Stimulated activated CD4-positive, alpha-beta T cell treated with anti-CD3 and anti-CD28 coated beads, Interleukin-12 subunit alpha, Interleukin-12 subunit beta, amount 100 ng/mL, for 48 hours (primary cell): ENCODE data around the gene LENG9.
"Not testable (repeated sequence)": the region's sequence is repeated elsewhere in the genome, so short reads cannot be mapped to it uniquely, and the experiment has no call there.

Experiments
- DNase-seq, 3 donors: peaks; one replicate each; pipeline ENCODE4 v3.0.0-alpha.2; 2020; ENCODE audit warnings: low read depth in 2 of 3, low spot score in 1 of 3

LENG9 gene

DNA sequence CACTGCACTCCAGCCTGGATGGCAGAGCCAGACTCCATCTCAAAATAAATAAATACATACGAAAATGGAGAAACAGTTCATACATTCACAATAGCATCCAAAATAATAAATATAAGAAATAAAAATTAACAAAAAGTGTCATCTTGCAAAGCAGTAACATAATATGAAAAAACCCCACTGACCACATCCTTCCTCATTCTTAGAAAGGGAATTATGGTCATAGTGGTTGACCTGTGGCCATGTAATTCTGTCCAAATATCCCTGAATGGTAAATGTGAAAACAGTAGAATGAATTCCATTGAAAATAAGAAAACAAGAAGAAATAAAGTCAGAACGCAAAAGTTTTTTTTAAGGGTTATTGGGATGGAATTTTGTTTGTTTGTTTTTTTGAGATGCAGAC lies 16.5 kb upstream of the LENG9 start:
- no peak for DNase-seq

DNA sequence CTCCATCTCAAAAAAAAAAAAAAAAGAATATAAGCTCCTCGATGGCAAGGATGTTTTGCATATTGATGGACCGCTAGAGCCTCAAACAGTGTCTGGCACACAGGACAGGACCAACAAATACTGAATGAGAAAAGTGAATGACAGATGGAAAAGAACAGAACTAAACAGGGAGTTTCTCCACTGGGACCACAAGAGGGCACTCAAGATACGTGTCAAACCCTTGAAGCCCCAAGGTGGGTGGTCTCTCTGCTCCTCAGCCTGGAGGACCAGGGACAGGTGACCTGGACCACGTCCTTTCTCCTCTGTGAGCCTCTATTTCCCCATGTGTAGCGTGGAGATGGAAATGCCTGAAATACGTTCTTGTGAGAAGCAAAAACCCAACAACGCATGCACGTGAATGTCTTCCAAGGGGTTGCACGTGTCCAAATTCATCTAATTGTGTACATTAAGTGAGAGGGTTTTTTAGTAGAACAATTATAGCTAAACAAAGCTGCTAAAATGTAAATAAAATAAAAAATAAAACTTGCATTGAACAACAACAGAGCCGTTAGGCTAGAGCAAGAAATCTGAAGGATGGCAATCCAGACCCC lies 15.2 kb upstream of the LENG9 start:
- DNase-seq, result no peak

DNA sequence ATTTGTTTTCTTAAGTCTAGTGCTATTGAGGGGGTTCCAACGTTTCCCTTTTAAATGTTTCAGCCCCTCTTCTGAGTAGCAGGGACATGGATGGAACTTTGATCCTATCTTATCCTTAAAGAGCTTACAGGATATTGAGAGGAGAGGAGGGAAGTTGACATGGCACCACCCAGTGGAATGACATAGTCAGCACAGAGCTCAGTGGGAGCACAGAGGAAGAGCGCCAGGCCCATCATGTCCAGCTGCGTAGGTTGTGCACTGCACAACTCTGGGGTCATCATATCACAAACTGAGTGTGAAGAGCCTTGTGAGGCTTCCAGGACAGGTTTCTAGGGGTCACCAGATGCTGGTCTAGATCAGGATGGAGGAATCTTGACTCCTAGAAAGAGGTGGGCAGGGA lies 14.1 kb upstream of the LENG9 start:
- no peak for DNase-seq

DNA sequence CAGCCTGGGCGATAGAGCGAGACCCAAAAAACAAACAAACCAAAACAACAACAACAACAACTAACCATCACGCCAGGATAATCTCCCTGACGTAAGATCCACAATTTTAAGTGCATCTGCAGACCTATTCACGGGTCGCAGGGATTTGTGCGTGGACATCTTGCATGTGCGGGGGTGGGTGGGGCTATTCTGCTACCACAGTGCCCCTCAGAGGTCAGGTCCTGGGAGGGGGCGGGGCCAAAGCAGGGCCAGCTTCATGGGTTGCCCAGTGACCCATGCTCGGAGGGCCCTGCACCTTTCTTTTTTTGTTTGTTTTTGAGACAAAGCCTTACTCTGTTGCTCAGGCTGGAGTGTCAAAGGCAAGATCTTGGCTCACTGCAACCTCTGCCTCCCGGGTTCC lies 12.1 kb upstream of the LENG9 start:
- DNase-seq, result no peak

DNA sequence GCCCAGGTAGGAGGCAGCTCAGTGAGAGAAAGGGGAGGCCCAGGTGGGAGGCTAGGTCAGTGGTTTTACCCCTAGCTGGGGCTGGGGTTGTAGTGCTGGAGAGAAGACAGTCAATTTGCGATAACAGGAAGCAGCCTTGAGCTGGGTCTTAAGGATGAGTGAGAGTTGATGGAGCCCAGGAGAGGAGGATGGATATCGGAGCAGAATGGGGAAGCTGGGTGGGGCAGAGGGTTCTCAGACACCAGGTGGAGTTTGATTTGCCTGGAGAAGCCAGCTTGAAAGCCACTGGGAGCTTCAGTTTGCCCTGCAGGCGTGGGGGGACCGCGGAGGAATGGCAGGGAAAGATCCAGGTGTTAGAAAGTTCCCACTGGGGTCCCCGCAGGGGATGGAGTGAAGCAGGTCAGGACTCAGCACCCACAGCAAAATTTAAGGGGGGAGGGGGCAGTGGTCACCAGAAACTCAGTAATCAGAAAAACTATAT lies 10.4 kb upstream of the LENG9 start:
- no peak for DNase-seq

DNA sequence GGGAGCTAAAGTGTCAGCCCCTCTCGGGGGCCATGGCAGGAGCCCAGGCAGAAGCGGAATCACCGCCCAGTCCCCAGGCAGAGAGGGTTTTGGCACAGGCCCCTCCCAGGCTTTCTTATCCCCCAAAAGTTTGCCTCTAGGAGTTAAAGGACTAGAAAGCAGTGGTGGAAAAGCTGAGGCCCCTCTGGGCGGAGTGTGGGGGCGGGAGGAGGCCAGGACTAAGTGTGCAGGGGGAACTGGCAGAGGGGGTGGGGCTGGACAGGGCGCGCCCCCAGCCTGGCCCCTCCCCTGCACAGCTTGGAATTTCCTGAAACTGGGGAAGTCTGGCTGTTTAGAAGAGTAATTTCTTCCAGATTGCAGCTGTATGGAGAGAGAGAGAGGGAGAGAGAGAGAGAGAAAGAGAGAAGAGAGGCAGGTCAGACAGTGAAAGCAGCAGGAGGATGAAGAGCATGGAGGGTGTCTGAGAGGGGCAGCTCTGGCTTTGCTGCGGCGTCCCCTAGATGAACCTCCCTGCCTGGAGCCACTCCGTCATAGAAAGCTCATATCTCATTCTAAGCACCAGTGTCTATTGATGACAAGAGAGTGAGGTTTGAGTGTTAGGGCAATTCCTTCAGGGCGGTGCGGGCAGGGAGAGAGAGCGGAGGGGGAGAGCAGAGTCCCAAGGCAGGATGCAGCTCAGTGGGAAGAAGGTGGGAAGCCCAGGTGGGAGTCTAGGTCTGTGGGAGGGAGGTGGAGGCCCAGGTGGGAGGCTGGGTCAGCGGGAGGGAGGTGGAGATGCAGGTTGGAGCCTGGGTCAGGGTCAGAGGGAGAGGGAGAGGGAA lies 9.7 kb upstream of the LENG9 start, which contains the start of gene CDC42EP5:
Gene CDC42EP5, minus strand, starts transcription at position 226 of the 821 bp plus-strand sequence. CDS start 7,749 bp downstream, outside the sequence.
- no peak for DNase-seq

DNA sequence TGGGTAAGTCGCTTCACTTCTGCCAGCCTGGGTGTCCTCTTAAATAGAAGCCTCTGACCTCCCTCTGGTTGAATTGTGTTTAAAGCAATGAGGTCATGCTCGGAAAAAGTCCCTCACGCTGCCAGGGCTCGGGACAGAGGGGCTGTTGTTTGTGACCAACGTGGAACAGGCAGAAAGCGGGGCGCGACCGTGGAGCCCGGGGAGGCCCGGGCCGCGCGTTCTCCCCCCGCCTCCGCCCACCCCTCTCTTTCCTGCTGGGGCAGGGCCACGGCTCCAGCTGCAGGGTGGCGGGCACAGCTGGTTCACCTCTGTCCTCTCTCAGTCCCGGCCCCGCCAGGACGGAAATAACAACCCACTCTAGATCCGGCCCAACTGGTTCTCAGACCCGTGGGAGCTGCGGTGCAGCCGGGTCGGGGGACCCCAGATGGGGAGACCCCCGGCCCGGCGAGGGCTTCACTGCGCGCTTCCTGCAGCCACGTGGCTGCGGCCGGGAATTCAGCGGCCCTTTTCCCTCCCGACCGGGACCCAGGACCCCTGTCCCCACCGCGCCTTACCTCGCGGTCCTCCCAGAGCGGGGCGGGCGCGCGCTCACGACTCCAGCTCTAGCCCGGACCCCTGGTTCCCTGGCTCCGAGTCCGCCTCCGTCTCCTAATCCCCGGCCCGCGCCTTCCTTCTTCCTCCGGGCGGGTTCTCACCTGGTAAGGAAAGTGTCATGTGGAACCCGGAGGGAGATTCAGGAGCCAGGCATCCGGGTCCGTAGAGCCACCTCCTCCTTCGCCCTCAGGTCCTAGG lies 7.6 kb upstream of the LENG9 start:
- no peak for DNase-seq

DNA sequence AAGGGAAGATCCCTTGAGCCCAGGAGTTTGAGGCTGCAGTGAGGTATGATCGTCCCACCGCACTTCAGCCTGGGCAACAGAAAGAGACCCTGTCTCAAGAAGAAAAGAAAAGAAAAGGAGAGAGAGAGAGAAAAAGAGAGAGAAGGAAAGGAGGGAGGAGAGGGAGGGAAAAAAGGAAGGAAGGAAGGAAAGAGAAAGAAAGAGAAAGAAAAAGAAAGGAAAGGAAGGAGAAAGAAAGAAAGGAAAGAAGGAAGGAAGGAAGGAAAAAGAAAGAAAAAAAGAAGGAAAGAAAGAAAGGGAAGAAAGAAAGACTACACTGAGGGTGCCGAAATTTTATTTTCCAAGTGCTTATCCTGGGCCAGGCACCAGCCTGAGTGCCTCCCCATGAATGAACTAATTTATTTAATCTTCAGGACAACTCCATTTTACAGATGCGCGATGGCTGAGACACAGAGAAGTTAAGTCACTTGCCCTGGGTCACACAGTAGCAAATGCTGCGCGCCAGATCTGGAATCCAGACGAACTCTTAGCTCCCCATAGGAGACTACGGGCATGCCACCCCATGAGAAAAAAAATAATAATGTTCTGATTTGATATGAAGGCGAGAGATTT lies 6.8 kb upstream of the LENG9 start:
- no peak for DNase-seq

DNA sequence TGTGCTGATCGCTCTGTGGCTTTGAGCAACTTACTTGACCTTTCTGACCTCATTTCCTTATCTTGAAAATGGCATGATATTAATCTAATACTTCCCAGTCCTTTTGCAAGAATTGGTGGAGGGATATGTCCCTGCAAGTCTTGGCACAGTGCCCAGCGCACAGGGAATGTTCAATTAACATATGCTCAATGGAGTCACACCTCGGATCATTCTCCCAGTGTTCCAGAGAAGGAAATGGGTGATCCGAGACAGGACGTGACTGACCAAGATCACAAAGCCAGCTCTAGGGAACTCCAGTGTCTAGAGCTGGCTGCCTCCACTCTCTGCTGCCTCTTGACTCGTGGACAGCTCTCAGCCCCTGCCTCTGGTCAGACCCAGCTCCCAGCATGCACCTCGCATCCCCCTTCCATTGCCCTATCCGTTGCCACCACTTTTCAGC lies 5.9 kb upstream of the LENG9 start:
- no peak for DNase-seq

DNA sequence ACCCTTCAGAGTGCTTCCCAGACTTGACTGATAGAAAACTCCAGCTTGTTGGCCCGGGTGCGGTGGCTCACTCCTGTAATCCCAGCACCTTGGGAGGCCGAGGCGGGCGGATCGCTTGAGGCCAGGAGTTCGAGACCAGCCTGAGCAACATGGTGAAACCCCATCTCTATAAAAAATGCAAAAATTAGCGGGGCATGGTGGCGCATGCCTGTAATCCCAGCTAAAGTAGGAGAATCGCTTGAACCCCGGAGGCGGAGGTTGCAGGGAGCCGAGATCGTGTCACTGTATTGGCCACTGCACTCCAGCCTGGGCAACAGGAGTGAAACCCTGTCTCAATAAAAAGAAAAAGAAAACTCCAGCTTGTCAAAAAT lies 2.5 kb upstream of the LENG9 start:
- DNase-seq, result not testable (repeated sequence)

DNA sequence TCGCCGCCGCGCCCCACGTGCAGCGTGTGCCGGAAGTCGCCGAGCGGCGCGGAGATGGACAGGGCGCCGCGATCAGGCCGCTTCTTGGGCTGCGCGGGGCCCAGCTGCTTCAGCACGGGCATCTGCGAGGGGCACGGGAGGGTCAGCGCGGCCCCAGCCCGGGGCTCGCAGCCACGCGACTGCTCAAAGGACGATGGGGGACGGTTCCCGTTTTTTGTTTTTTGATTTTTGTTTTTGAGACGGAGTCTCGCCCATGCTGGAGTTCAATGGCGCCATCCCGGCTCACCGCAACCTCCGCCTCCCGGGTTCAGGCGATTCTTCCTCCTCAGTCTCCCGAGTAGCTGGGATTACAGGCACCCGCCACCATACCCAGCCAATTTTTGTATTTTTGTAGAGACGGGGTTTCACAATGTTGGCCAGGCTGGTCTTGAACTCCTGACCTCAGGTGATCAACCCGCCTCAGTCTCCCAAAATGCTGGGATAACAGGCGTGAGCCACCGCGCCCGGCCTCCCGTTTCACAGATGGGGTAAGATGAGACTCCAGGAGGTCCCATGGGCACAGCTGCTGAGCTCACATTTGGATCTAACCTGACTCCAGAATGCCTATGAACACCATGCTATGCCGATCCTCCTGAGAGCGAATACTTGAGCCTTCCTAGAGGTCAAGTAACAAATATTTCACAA lies 2.0 kb upstream of the LENG9 start:
- no peak for DNase-seq

DNA sequence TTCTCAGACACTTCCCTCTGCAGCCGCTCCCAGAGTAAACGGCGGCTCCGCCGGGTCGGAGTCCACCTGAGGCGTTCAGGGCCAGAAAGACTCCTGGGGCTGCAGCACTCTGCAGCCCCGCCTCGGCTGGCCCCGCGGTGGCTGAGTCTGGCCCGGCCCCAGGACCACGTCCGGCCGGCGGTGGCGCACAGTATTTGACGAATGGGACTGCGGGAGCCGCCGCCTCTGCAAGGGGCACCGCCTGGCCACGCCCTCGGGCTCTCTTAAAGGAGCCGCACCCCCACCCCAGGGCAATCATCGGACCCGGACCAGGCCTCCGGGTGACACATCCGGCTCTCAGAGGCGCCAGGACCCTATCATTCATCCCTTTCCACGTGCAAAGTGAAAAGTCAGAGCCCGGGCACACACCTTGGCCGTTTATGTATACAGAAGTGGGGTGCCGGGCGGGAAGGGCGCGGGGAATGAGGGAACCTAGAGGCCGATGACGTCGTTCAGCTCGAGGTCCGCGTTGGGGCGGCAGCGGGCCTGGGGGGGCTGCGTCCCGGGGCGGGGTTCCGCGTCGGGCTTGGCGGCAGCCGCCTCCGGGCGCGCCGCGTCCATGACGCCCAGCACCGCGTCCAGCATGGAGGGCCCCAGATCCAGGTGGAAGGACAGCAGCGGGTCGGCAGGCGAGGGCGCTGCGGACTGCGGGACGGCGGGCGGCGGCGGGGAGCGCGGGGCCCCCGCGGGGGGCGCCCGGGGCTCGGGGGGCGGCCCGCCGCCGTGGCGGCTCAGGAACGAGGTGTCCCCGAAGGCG lies 1.2 kb upstream of the LENG9 start:
- peak; percentile 72 to 82 (median 78) for DNase-seq

DNA sequence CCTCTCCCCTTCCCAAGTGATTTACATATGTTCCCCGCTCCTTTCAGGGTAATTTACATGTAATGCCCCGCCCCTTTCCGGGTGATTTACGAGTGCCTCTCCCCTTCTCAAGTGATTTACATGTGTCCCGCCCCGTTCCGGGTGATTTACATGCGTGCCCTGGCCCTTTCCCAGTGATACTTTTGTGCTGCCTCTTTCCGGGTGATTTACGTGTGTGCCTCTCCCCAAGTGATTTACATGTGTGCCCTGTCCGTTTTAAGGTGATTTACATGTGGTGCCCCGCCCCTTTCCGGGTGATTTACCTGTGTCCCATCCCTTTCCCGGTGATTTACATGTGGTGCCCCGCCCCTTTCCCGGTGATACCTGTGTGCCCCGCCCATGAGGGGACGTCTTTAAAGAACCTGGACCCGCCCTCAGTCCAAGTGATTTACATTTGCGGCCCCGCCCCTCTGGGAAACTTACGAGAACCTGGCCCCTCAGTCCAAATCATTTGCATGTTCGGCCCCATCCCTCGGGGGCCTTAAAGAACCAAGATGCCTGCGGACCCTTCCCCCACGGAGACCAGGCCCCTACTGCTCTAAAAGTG lies 559 bp upstream of the LENG9 start:
- DNase-seq, result peak; percentile 81 to 88 (median 87)

DNA sequence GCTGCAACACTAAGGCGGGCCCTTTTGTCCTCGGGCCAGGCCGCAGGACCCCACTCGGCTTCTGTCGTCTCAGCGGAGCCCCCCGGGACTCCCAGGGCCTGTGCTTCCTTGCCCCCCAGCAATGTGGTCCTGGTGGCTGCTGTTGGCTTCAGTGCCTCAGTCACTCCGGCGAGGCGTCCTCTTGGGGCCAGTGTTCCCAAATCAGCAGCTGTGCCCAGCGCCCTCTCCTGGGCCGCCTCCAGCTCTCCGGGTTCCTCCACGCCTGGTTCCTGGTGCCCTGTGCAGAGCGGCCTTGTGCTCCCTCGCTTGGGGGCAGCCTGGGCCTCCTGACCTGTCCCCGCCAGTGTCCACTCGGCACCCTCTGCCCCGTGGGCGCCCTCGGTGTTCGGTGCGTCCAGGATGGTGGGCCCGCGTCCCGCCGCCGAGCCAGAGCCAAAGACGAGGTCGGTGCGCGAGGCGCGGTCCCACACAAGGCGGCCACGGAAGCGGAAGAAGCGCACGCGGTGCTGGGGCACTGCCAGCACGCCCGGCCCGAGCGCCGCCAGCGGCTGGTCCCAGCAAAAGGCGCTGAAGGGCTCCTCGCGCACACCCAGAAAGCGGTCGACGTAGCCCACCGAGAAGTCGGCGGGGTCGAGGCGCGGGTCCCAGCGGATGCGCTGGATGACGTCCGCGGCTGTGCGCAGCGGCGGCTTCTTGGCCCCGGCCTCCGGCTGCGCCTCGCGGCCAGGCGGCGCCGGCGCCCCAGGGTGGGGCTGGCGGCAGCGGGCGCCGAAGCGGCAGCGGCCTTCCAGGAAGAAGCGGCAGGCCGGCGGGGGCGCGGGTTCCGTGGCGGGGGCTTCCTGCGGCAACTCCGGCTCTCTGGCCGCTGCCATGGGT lies 685 bp downstream of the LENG9 start:
- peak; percentile 26 to 59 (median 36) for DNase-seq

DNA sequence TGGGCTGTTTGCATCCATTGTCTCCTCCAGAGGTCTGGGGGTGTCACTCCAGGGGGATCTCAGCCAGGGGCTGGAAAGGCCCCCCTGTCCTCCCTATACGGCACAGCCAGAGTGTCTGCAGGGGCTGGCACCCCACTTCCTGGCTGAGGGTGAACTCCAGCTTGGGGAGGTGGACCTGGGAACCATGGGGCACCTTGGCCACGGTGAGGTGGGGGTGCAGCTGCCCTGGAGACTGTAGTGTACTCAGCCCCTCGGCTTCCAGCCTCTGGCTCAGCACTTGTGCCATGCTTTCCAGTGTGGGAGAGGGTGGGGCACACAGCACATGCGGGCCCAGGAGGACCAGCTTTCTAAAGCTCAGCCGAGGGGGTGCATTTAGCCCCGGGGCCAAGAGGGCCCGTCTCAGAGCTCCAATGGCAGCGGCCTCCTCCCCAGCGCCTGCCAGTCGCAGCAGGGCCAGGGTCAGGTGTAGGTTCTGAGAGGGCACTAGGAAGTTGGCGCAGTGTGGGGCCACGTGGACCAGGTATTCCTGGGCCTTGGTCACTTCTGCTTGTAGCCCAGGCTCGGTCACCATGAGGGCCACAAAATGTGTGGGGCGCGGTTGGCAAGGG lies 1.4 kb downstream of the LENG9 start:
- DNase-seq, result no peak

DNA sequence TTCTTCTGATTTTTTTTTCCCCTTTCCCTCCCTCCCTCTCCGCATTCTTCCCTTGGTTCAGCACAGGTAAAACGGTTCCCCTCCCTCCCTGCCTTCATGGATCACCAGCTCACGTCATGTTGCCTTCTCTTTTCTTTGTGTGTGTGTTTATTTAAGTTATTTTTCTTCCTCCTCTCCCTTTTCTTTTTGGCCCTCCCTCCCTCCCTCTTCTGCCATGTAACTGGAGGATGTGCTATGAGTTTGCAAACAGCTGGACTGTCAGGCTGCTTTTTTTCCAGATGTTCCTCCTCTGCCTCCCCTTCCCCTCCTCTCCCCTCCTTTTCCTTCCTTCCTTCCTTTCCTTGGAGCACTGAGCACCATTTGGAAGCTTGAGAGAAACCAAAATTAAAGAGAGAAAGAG lies 2.0 kb downstream of the LENG9 start:
- no peak for DNase-seq

DNA sequence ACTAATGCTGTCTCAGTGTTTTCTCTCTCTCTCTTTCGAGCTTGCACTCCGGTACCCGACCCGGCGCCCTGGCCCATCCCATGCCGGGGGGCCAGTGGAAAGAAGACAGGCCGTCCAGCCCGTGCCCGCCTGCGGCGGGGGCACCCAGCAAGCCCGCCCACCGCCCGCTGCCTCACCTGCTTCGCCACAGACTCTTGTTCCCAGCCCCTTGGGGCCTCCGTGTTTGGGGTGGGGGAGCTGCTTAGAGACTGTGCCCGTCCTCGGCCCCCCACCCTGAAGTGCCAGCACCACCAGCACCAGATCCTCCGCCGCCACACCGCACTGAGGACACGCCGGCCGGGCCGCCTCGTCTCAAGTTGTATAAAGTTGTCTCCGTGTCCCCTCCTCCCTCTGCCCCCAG lies 2.4 kb downstream of the LENG9 start:
- DNase-seq, result no peak
